Lower leg skin (tissue), 3 donors: ENCODE data around the gene CDC37.

Experiments
- CTCF ChIP-seq, 3 donors: fragments of 450-650 bp; IDR thresholded peaks; one replicate each; pipeline ENCODE4 v1.5.1; 2016; ENCODE audit warnings: antibody characterized with exemption in 3 of 3, mild to moderate bottlenecking in 3 of 3, moderate library complexity in 2 of 3
- POLR2A ChIP-seq, 2 donors: fragments of 450-650 bp; IDR thresholded peaks; one replicate each; pipeline ENCODE4 v1.6.1; 2016 to 2017; ENCODE audit warnings: antibody characterized with exemption in 2 of 2, mild to moderate bottlenecking in 1 of 2, moderate library complexity in 1 of 2

DNA sequence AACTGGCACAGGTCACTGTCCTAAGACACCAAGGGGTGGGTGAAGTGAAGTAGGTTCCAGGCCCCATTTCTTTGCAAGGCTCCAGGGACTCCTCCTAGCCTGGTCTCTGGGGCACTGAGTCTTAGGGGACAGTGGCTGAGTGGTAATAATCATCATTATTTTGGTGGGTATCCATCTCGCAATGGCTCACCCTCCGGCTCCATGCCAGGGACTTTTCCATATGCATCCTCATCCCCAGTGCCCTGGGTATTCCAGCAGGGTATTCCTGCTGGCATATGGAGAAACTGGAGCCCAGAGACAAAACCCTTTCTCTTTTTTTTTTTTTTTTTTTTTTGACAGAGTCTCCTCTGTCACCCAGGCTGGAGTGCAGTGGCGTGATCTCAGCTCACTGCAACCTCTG is 19.5 kb upstream of the CDC37 start:
- TF ChIP-seq CTCF (IDR thresholded peaks at IDR 0.05) (no peak), POLR2A (IDR thresholded peaks at IDR 0.05) (no peak)
